GM19395 (cell line): ENCODE data around the gene PLXNB2.
"Not testable (repeated sequence)": the region's sequence is repeated elsewhere in the genome, so short reads cannot be mapped to it uniquely, and the experiment has no call there.

Experiments
- ATAC-seq: cut with Tn5 transposase; IDR thresholded peaks from one replicate; pipeline ENCODE4 v1.9.1; 2021; ENCODE audit warnings: mild to moderate bottlenecking, moderate library complexity; ENCODE audit not compliant: unreplicated experiment

PLXNB2 gene

GRCh38 chr22:50282361-50283155 lies 24.9 kb downstream of the PLXNB2 start:
- ATAC-seq = no peak

- no peak for ATAC-seq
These were observed 25.5 kb downstream of the PLXNB2 start for GRCh38 chr22:50281957-50282356.

- ATAC-seq = no peak
These were observed 26.1 kb downstream of the PLXNB2 start for GRCh38 chr22:50281384-50281760.

GRCh38 chr22:50280708-50281383 lies 26.6 kb downstream of the PLXNB2 start:
- no peak for ATAC-seq

- ATAC-seq = no peak
These were observed 27.3 kb downstream of the PLXNB2 start for GRCh38 chr22:50280022-50280707.

- ATAC-seq = no peak
These were observed 28.4 kb downstream of the PLXNB2 start for GRCh38 chr22:50278956-50279619.

GRCh38 chr22:50278461-50278860 lies 29.0 kb downstream of the PLXNB2 start:
- no peak for ATAC-seq

- no peak for ATAC-seq
These were observed 29.7 kb downstream of the PLXNB2 start for GRCh38 chr22:50277761-50278160.

- ATAC-seq = no peak
These were observed 31.3 kb downstream of the PLXNB2 start for GRCh38 chr22:50276143-50276542.

- ATAC-seq = no peak
These were observed 32.0 kb downstream of the PLXNB2 start for GRCh38 chr22:50275181-50276055.

- no peak for ATAC-seq
These were observed 32.7 kb downstream of the PLXNB2 start for GRCh38 chr22:50274771-50275170.

- ATAC-seq = no peak
These were observed 33.1 kb downstream of the PLXNB2 start for GRCh38 chr22:50274311-50274710.

- ATAC-seq = not testable (repeated sequence)
These were observed 33.7 kb downstream of the PLXNB2 start for GRCh38 chr22:50273781-50274180.

GRCh38 chr22:50273352-50273751 lies 34.1 kb downstream of the PLXNB2 start:
- ATAC-seq = not testable (repeated sequence)

- no peak for ATAC-seq
These were observed 35.2 kb downstream of the PLXNB2 start for GRCh38 chr22:50272044-50272802.

- no peak for ATAC-seq
These were observed 35.9 kb downstream of the PLXNB2 start for GRCh38 chr22:50271519-50271970.

GRCh38 chr22:50270666-50271394 lies 36.6 kb downstream of the PLXNB2 start:
- ATAC-seq = no peak

- no peak for ATAC-seq
These were observed 37.3 kb downstream of the PLXNB2 start, which contains the start of gene MAPK11 for GRCh38 chr22:50269970-50270665. Gene MAPK11 (minus strand): TSS chr22:50270380. CDS start chr22:50270292, 88 bp downstream.
